A549 (cell line): ENCODE results near the gene PKDCC. TPM values are rescaled to one million over a fixed set of nuclear protein-coding genes. Genes with fewer than 3 reads are reported as not detected.

Source experiments
- ATAC-seq, 2 experiments: fragments of 200-7000 bp in 1 of 2; fragments of >200 bp in 1 of 2; cut with Nextera tagmentation in 1 of 2; cut with Tn5 transposase in 1 of 2; 3 replicates each; pipeline versions ENCODE4 v1.8.0 to v1.9.1; 2018 to 2020; ENCODE audit warnings: mild to moderate bottlenecking in 1 of 2, moderate library complexity in 1 of 2
- CTCF ChIA-PET: fragments of 300-600 bp; sonication (Branson Sonifier 250); formaldehyde crosslinking; extraction: SDS; loops from one replicate; lab custom pipeline; 2021; ENCODE audit warnings: antibody characterized with exemption, inconsistent platforms; lab: Yijun Ruan, JAX
- POLR2A ChIA-PET: fragments of 350-600 bp; formaldehyde crosslinking; extraction: SDS; loops from one replicate; lab custom pipeline; 2021; ENCODE audit warnings: antibody characterized with exemption, inconsistent platforms; lab: Yijun Ruan, JAX
- DNase-seq, 2 experiments: peaks; one replicate each; pipeline versions ENCODE4 v3.0.0 to v3.0.0-alpha.2; 2011 to 2016; ENCODE audit warnings: low read depth in 1 of 2, low spot score in 1 of 2
- FAIRE-seq: peaks from 2 replicates; lab custom pipeline; 2011; peaks lifted over from hg19 to GRCh38; lab: Jason Lieb, UNC
- H3K27ac ChIP-seq, 2 experiments: fragments of >200 bp; sonication (Bioruptor Twin); formaldehyde crosslinking; 3 replicates each; pipeline ENCODE4 v1.5.1; 2016 to 2017
- H3K4me1 ChIP-seq: fragments of >200 bp; sonication (Bioruptor Twin); formaldehyde crosslinking; 3 replicates; pipeline ENCODE4 v1.6.1; 2016
- H3K4me2 ChIP-seq: fragments of >200 bp; sonication (Bioruptor Twin); formaldehyde crosslinking; 3 replicates; pipeline ENCODE4 v1.6.1; 2016
- H3K4me3 ChIP-seq: fragments of >200 bp; sonication (Bioruptor Twin); formaldehyde crosslinking; 3 replicates; pipeline ENCODE4 v1.5.1; 2016
- H3K9me3 ChIP-seq: fragments of >200 bp; sonication (Bioruptor Twin); formaldehyde crosslinking; 3 replicates; pipeline ENCODE4 v1.6.1; 2016
- CBX8 ChIP-seq: fragments of 200-600 bp; sonication (generic); IDR thresholded peaks from 2 replicates; pipeline ENCODE4 v1.6.1; 2016
- HDAC2 ChIP-seq: fragments of 200-600 bp; sonication (generic); IDR thresholded peaks from 2 replicates; pipeline ENCODE4 v1.6.1; 2016
- JUN ChIP-seq, 2 experiments: fragments of >200 bp; sonication (Bioruptor Twin); formaldehyde crosslinking; IDR thresholded peaks; 2 replicates in 1 of 2; 3 replicates in 1 of 2; pipeline ENCODE4 v1.6.1; 2016 to 2017
- KDM1A ChIP-seq: fragments of 200-600 bp; sonication (generic); IDR thresholded peaks from 2 replicates; pipeline ENCODE4 v1.6.1; 2016; ENCODE audit warnings: low read depth, mild to moderate bottlenecking
- MAFK ChIP-seq: fragments of 450-650 bp; IDR thresholded peaks from 2 replicates; pipeline ENCODE4 v1.6.1; 2014; ENCODE audit not compliant: partially characterized antibody
- MYC ChIP-seq: IDR thresholded peaks from 2 replicates; pipeline ENCODE4 v1.6.1; 2012; ENCODE audit warnings: mild to moderate bottlenecking, inconsistent platforms, low read length, improper control_type of control experiment, borderline replicate concordance
- RAD21 ChIP-seq, 2 experiments: fragments of >200 bp in 1 of 2; sonication (Bioruptor Twin) in 1 of 2; formaldehyde crosslinking in 1 of 2; IDR thresholded peaks in 1 of 2; conservative IDR thresholded peaks in 1 of 2; 2 replicates in 1 of 2; 3 replicates in 1 of 2; pipeline ENCODE4 v1.6.1; 2012 to 2018; ENCODE audit warnings: inconsistent platforms in 1 of 2
- RARB ChIP-seq: fragments of 250-450 bp; sonication (Bioruptor Pico); IDR thresholded peaks from 2 replicates; pipeline ENCODE4 v1.8.0; 2021; ENCODE audit warnings: mild to moderate bottlenecking, moderate library complexity
- REST ChIP-seq: fragments of 200-600 bp; sonication (generic); IDR thresholded peaks from 2 replicates; pipeline ENCODE4 v1.6.1; 2016; ENCODE audit warnings: antibody characterized with exemption, mild to moderate bottlenecking, moderate library complexity
- RNF2 ChIP-seq: fragments of 200-600 bp; sonication (generic); IDR thresholded peaks from 2 replicates; pipeline ENCODE4 v1.6.1; 2016; ENCODE audit warnings: low read depth, mild to moderate bottlenecking, antibody characterized with exemption, moderate library complexity, borderline replicate concordance
- SREBF2 ChIP-seq: fragments of 450-650 bp; IDR thresholded peaks from 2 replicates; pipeline ENCODE4 v1.6.1; 2014; ENCODE audit warnings: mild to moderate bottlenecking, moderate library complexity
- TFCP2L1 ChIP-seq: fragments of 250-450 bp; sonication (Bioruptor Pico); IDR thresholded peaks from 2 replicates; pipeline ENCODE4 v1.5.0; 2021; ENCODE audit warnings: mild to moderate bottlenecking
- TP53 ChIP-seq: fragments of 250-450 bp; sonication (Bioruptor Pico); IDR thresholded peaks from 2 replicates; pipeline ENCODE4 v1.5.0; 2021; ENCODE audit warnings: mild to moderate bottlenecking, moderate library complexity
- USF2 ChIP-seq: fragments of 450-650 bp; IDR thresholded peaks from 2 replicates; pipeline ENCODE4 v1.6.1; 2014; ENCODE audit warnings: antibody characterized with exemption
- WGBS: methylation state at CpG from one replicate; pipeline ENCODE4 v1.1.6; 2017; ENCODE audit errors: missing lambda C conversion rate; 5-methylcytosine and 5-hydroxymethylcytosine counted together
- polyA plus RNA-seq, 4 experiments: library from polyadenylated mRNA; depleted of rRNA in 3 of 4; stranded (reverse); fragments of >200 nt; fragmentation: RNase III in 1 of 4; extraction: RNeasy Plus Mini Kit Qiagen cat#74134 plus additional on column Dnase treatment in 1 of 4; gene quantifications; 2 replicates in 3 of 4; 3 replicates in 1 of 4; pipeline ENCODE4 v1.2.3, GENCODE V29; 2011 to 2017
- TF ChIP-seq, protein P1 (sequence below): fragments of 250-450 bp; sonication (Bioruptor Pico); IDR thresholded peaks from 2 replicates; pipeline ENCODE4 v1.5.0; 2020; ENCODE audit warnings: low read depth, mild to moderate bottlenecking, moderate library complexity
- TF ChIP-seq, protein P2 (sequence below): IDR thresholded peaks from 2 replicates; pipeline ENCODE4 v1.6.1; 2012
- TF ChIP-seq, protein P3 (sequence below): fragments of 150-350 bp; IDR thresholded peaks from 2 replicates; pipeline ENCODE4 v1.6.1; 2014; ENCODE audit warnings: low read depth, mild to moderate bottlenecking, low read length

The PKDCC gene
- polyA plus RNA-seq, 2 of the 4 experiments (the other 2 are of a cell fraction) = 30.0 to 64.5 TPM

DNA sequence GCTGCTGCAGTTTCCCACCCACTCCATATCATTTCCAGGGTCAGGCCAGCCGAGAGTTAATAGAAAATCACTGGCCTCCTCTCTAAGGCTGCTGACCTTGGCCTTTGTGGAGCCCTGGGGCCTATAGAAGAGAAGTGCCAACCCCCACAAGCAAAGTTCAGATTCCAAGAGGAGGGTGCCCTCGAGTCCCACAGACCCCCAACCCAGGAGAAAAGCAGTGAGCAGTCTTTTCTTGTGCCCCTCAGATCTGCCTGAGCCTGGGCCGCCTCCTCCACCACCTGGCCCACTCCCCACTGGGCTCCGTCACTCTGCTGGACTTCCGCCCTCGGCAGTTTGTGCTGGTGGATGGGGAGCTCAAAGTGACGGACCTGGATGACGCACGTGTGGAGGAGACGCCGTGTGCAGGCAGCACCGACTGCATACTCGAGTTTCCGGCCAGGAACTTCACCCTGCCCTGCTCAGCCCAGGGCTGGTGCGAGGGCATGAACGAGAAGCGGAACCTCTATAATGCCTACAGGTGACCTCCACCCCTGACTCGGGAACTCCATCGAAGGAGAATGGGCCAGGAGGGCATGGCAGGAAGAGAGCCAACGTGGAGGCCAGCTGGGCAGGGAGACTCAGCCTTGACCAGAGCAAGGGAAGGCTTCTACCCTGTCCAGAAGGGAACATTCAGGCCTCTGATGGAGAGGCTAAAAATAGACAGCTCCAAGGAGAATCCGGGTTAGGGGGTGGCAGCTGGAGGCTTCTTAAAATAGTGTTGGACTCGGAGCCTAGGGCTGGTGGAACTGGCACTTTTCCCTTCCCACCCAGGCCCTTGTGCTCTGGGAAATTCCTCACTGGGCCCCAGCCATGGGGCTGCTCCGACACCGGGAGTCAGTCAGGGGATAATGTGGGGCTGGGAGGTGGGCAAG, 6.2 kb downstream of the PKDCC start:
- ATAC-seq (peak in 1 of 2 experiments; percentile 3; a peak in 3 of 6 replicates), FAIRE-seq (no peak), DNase-seq (no peak)
- ChIA-PET POLR2A (interaction anchor here (0.9 kb wide), 1 partner anchor 86 kb away, joined by 3 read pairs; no protein-coding TSS in a partner anchor), CTCF (interaction anchor here (0.8 to 3.7 kb wide), 5 partner anchors 9 to 201 kb away, joined by 3 to 27 read pairs (median 8); no protein-coding TSS in a partner anchor)
- no peak for TF ChIP-seq MYC
- WGBS = 84% methylated on average over 24 of the region's 24 CpGs
- Histone ChIP-seq H3K9me3 (no peaks in the 10 kb centered on the region), H3K4me3 (no peak overlapping the region), H3K27ac (peak overlapping the region; percentile 61 to 96), H3K4me2 (peak overlapping the region; percentile 96), H3K4me1 (peaks cover 89% of the 10 kb centered on the region)

DNA sequence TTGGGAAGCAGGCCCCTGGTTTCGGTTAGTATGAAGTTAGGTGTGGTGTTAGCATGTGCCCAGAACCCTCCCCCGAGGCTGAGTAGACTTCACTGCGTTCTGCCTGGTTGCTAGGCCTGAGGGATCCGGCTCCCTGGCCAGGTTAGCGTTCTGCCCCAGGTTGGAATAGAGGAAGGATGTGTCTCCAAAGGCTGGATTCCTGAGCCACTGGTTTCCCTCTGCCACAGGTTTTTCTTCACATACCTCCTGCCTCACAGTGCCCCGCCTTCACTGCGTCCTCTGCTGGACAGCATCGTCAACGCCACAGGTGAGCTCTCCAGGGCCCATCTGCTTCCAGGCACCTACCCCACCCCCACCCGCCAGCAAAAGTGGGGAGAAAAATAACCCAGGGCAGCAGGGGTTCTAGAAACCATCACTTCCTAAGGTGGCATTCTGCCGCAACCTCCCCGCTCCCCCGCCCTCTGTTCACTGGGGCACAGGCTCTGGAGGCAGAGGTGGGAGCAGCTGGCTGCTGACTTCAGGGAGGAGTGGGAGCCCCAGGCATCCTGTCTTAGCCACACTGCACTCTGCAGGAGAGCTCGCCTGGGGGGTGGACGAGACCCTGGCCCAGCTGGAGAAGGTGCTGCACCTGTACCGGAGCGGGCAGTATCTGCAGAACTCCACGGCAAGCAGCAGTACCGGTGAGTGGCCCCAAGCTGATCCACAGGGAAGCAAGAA, 7.1 kb downstream of the PKDCC start:
- no peaks in the 10 kb centered on the region for H3K9me3 ChIP-seq
- ChIA-PET CTCF (interaction anchor here (0.8 to 3.7 kb wide), 6 partner anchors 16 to 202 kb away, joined by 3 to 27 read pairs (median 6); no protein-coding TSS in a partner anchor), POLR2A (no interaction called here)
- H3K27ac ChIP-seq = peak overlapping the region; percentile 61 to 96; a peak in 5 of 6 replicates
- H3K4me1 ChIP-seq = peaks cover 81% of the 10 kb centered on the region
- no peak overlapping the region for H3K4me3 ChIP-seq
- peak overlapping the region; percentile 60 for H3K4me2 ChIP-seq
- WGBS = 85% methylated on average over 14 of the region's 19 CpGs
- DNase-seq = no peak
- ATAC-seq = peak in 1 of 2 experiments; percentile 8; a peak in 3 of 6 replicates
- no peak for TF ChIP-seq CBX8
- TF ChIP-seq RNF2 = no peak
- TF ChIP-seq TFCP2L1 (CRISPR knock-in tag) = no peak
- TF ChIP-seq RAD21 (conservative IDR thresholded peaks at IDR 0.05 in 1 of 2, IDR thresholded peaks at IDR 0.05 in 1 of 2) = 0 out of 5 replicates have a peak, but pooled peaks of 1 of the 2 experiments have one; percentile 4
- FAIRE-seq = no peak

DNA sequence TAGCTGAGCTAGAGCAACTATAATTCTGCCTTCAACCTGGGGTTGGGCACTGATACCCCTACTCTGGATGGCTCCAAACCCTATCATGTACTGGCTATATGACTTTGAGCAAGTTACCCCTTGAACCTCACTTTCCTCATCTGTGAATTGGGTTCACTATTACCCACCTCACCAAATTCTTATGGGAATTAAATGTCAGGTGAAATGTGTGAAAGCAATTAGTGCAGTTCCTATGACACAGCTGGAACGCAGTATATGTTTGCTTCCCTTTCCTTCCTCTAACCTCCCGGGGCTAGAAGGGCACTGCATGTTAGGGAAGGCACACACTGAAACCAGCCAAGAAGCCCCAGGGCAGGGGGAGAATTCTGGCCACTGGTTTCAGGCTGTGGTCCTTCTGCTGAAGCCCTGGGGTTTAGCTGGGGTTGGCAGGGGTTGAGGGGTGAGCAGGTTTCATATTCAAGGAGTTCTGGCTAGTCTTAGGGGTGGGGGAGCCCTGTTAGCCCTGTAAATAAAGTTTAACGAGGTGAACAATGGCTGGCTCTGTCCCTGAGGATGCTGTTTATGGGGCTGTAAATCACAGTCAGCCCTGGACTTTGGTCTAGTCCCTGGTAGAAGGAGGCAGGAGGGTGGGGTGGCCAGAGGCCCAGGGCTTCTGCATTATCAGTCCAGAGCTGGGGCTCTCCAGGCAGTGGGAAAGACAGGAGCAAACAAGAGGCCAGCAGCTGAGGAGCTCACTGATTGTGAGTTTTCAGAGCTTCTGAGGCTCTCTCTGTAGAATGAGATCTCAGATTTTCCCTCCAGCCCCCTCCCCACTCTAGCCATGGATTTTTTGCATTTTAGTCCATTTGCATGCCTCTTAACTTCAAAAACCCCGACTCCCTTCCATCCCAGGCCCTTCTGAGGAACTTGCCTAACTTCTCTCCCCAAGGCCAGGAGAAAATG, 8.0 kb downstream of the PKDCC start:
- Histone ChIP-seq H3K4me3 (no peak overlapping the region), H3K9me3 (no peaks in the 10 kb centered on the region), H3K27ac (peak overlapping the region; percentile 61 to 96), H3K4me2 (peak overlapping the region; percentile 60), H3K4me1 (peaks cover 76% of the 10 kb centered on the region)
- ATAC-seq (peak in 1 of 2 experiments; percentile 69; a peak in 3 of 6 replicates), FAIRE-seq (no peak), DNase-seq (peak in 1 of 2 experiments; percentile 65)
- ChIA-PET POLR2A (no interaction called here), CTCF (interaction anchor here (0.8 to 3.6 kb wide), 9 partner anchors 10 to 230 kb away, joined by 3 to 27 read pairs (median 3); no protein-coding TSS in a partner anchor)
- 38% methylated on average over 4 of the region's 4 CpGs for WGBS
- TF ChIP-seq HDAC2 = peak; percentile 95
- no peak for TF ChIP-seq TP53
- TF ChIP-seq, protein P1, sequence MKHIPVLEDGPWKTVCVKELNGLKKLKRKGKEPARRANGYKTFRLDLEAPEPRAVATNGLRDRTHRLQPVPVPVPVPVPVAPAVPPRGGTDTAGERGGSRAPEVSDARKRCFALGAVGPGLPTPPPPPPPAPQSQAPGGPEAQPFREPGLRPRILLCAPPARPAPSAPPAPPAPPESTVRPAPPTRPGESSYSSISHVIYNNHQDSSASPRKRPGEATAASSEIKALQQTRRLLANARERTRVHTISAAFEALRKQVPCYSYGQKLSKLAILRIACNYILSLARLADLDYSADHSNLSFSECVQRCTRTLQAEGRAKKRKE = no peak
- no peak for TF ChIP-seq RARB (CRISPR knock-in tag)
- TF ChIP-seq KDM1A = peak; percentile 98
- no peak for TF ChIP-seq REST
- peak in 1 of 2 experiments; percentile 23; a peak in 1 of 5 replicates for TF ChIP-seq JUN (IDR thresholded peaks at IDR 0.05)
- no peak for TF ChIP-seq SREBF2
- no peak for TF ChIP-seq MAFK
- TF ChIP-seq USF2 = no peak
- TF ChIP-seq, protein P2, sequence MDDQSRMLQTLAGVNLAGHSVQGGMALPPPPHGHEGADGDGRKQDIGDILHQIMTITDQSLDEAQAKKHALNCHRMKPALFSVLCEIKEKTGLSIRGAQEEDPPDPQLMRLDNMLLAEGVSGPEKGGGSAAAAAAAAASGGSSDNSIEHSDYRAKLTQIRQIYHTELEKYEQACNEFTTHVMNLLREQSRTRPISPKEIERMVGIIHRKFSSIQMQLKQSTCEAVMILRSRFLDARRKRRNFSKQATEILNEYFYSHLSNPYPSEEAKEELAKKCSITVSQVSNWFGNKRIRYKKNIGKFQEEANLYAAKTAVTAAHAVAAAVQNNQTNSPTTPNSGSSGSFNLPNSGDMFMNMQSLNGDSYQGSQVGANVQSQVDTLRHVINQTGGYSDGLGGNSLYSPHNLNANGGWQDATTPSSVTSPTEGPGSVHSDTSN = 0 out of 2 replicates have a peak, but pooled peaks have one; percentile 26
- TF ChIP-seq, protein P3, sequence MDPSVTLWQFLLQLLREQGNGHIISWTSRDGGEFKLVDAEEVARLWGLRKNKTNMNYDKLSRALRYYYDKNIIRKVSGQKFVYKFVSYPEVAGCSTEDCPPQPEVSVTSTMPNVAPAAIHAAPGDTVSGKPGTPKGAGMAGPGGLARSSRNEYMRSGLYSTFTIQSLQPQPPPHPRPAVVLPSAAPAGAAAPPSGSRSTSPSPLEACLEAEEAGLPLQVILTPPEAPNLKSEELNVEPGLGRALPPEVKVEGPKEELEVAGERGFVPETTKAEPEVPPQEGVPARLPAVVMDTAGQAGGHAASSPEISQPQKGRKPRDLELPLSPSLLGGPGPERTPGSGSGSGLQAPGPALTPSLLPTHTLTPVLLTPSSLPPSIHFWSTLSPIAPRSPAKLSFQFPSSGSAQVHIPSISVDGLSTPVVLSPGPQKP = no peak
